Cortex of kidney (tissue), 1 donor: Measurements from ENCODE around the gene TAS2R40.
"Not testable (repeated sequence)": the region's sequence is repeated elsewhere in the genome, so short reads cannot be mapped to it uniquely, and the experiment has no call there.

Experiments
- DNase-seq: peaks from one replicate; lab custom pipeline; 2025; lab: John Stamatoyannopoulos, UW

Gene TAS2R40

GRCh38 chr7:143250199-143250598 lies 28.4 kb downstream of the TAS2R40 start:
- no peak for DNase-seq

GRCh38 chr7:143250822-143251221 lies 29.0 kb downstream of the TAS2R40 start:
- no peak for DNase-seq

- no peak for DNase-seq
Observed at GRCh38 chr7:143252006-143252405, 30.2 kb downstream of the TAS2R40 start.

GRCh38 chr7:143255564-143255963 lies 33.7 kb downstream of the TAS2R40 start:
- DNase-seq = no peak

- DNase-seq = no peak
Observed at GRCh38 chr7:143256325-143256724, 34.5 kb downstream of the TAS2R40 start.

- DNase-seq = no peak
Observed at GRCh38 chr7:143256932-143257331, 35.1 kb downstream of the TAS2R40 start.

GRCh38 chr7:143257501-143257900 lies 35.7 kb downstream of the TAS2R40 start:
- no peak for DNase-seq

- no peak for DNase-seq
Observed at GRCh38 chr7:143258831-143259230, 37.0 kb downstream of the TAS2R40 start.

- DNase-seq = no peak
Observed at GRCh38 chr7:143259765-143260164, 37.9 kb downstream of the TAS2R40 start.

- no peak for DNase-seq
Observed at GRCh38 chr7:143261901-143262300, 40.1 kb downstream of the TAS2R40 start.

- DNase-seq = no peak
Observed at GRCh38 chr7:143263266-143264195, 41.7 kb downstream of the TAS2R40 start, which contains the start of gene GSTK1. GSTK1 (plus strand) TSS chr7:143263441; CDS start chr7:143263514, 73 bp downstream.

- not testable (repeated sequence) for DNase-seq
Observed at GRCh38 chr7:143264196-143264568, 42.3 kb downstream of the TAS2R40 start.

GRCh38 chr7:143265017-143265693 lies 43.3 kb downstream of the TAS2R40 start:
- DNase-seq = no peak

GRCh38 chr7:143269251-143269650 lies 47.4 kb downstream of the TAS2R40 start:
- DNase-seq = no peak

GRCh38 chr7:143271240-143271639 lies 49.4 kb downstream of the TAS2R40 start:
- no peak for DNase-seq
